ENCODE measurements around the gene PFKFB3. TPM values are rescaled to one million over a fixed set of nuclear protein-coding genes. Genes with fewer than 3 reads are reported as not detected.

Gene PFKFB3
- total RNA-seq, 1 donor from 2014 or later, result 14.1 TPM

DNA sequence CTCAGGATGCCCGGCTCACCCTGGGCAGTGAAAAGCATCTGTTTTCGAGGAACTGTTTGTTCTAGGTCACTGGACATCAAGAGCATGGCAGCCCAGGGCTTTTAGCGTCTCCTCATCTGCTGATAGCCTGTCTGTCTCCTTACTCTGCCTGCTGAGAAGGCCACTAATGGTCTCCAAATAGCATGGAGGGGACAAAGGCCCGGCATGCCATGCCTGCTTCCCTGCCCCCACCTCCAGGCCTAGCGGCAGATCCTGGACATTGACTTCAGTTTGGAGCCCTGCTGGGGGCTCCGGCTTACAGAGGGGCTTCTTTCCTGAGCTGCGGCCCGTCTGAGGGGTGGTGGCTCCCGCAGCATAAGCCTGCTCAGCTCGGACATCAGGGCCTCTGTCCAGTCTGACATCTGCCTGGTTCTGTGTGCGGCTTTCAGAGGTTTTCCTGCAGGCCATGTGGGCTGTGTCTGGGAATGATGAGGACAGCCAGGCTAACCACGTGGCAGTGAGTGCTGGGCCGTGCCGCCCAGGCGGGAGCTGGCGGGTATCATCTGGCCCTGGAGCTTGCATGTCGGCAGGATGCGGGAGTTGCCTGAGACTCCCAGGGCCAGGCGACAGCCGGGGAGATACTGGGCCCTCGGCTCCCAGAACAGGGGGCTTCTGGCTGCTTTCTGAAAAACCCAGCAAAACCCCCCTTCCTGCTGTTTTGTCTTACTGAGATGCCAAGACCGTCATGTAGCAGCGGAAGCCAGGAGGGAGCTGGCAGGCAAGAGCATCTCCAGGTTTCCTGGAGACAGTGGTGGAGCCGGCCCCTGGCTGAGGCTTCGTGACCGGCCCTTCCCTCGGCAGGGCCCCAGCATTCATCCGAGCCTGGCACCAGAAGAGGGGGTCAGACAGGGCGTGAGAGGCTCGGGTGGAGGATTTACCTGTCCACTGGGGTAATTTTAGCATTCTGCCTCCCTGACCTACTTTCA lies 9.2 kb downstream of the PFKFB3 start:
- peaks cover 23% of the 10 kb centered on the region for H3K4me1 ChIP-seq
- DNase-seq, result peak; percentile 61
- H3K36me3 ChIP-seq, result peaks cover 35% of the 10 kb centered on the region
- intact Hi-C loops (cut with micrococcal nuclease), result loop anchor here (10.0 kb wide), 1 partner anchor 193 kb away; no protein-coding TSS in a partner anchor
- H3K9me3 ChIP-seq (replicated peaks), result no peaks in the 10 kb centered on the region
- peak overlapping the region; percentile 17 for H3K4me3 ChIP-seq
- no peaks in the 10 kb centered on the region for H3K27me3 ChIP-seq (ENCODE audit: low read depth)
- TF ChIP-seq, protein P1, sequence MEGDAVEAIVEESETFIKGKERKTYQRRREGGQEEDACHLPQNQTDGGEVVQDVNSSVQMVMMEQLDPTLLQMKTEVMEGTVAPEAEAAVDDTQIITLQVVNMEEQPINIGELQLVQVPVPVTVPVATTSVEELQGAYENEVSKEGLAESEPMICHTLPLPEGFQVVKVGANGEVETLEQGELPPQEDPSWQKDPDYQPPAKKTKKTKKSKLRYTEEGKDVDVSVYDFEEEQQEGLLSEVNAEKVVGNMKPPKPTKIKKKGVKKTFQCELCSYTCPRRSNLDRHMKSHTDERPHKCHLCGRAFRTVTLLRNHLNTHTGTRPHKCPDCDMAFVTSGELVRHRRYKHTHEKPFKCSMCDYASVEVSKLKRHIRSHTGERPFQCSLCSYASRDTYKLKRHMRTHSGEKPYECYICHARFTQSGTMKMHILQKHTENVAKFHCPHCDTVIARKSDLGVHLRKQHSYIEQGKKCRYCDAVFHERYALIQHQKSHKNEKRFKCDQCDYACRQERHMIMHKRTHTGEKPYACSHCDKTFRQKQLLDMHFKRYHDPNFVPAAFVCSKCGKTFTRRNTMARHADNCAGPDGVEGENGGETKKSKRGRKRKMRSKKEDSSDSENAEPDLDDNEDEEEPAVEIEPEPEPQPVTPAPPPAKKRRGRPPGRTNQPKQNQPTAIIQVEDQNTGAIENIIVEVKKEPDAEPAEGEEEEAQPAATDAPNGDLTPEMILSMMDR (IDR thresholded peaks at IDR 0.05; ENCODE audit: borderline replicate concordance), result no peak
- H3K27ac ChIP-seq (replicated peaks), result peak overlapping the region; percentile 46

DNA sequence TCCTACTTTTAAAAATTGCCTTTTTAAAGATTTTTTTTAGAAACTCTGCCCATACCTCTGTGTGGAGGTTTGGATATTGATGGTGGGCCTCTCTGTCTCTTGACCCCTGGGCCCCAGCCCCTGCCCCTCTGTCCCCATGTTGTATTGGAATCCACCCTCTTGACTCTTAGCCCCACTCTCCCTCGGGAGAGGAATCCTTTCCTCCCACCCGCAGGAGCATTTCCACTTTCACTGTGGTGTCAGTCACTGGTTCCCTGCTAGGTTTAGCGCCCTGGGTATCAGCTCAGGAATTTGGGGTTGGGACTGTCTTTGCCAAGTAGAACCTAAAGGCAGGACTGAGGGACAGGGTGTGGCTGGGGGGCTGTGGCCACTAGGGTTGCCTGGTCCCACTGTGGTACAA lies 10.1 kb downstream of the PFKFB3 start:
- intact Hi-C loops (cut with micrococcal nuclease), result loop anchor here (10.0 kb wide), 1 partner anchor 192 kb away; no protein-coding TSS in a partner anchor

GRCh38 chr10:6213257-6213905 lies 10.6 kb downstream of the PFKFB3 start:
- DNase-seq, result no peak
- TF ChIP-seq, protein P1 (IDR thresholded peaks at IDR 0.05; ENCODE audit: borderline replicate concordance), result no peak
- intact Hi-C loops (cut with micrococcal nuclease), result loop anchor here (10.0 kb wide), 1 partner anchor 191 kb away; no protein-coding TSS in a partner anchor
- H3K27me3 ChIP-seq (ENCODE audit: low read depth), result no peaks in the 10 kb centered on the region
- no peak overlapping the region for H3K4me3 ChIP-seq
- no peak overlapping the region for H3K27ac ChIP-seq (replicated peaks)
- H3K9me3 ChIP-seq (replicated peaks), result no peaks in the 10 kb centered on the region
- H3K36me3 ChIP-seq, result peaks cover 50% of the 10 kb centered on the region
- peaks cover 23% of the 10 kb centered on the region for H3K4me1 ChIP-seq

More for the DNA sequence above, 10.1 kb downstream of the PFKFB3 start:
- no peak overlapping the region for H3K4me3 ChIP-seq
- no peaks in the 10 kb centered on the region for H3K27me3 ChIP-seq (ENCODE audit: low read depth)
- DNase-seq, result no peak
- H3K9me3 ChIP-seq (replicated peaks), result no peaks in the 10 kb centered on the region
- peaks cover 23% of the 10 kb centered on the region for H3K4me1 ChIP-seq
- H3K36me3 ChIP-seq, result peaks cover 44% of the 10 kb centered on the region
- TF ChIP-seq, protein P1 (IDR thresholded peaks at IDR 0.05; ENCODE audit: borderline replicate concordance), result no peak
- no peak overlapping the region for H3K27ac ChIP-seq (replicated peaks)

DNA sequence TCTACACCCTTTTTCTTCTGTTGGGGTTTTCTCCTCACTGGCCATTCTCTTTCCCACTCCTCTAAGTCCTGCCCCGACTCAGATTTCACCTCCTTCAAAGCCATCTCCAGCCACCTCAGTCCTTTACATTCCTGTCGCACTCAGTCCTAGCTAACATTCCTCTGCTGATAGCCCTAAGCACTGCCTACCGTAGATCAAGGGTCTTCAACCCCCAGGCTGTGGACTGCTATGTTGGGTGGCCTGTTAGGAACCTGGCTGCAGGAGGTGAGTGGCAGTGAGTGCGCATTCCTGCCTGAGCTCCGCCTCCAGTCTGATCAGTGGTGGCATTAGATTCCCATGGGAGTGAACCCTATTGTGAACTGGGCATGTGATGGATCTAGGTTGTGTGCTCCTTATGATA lies 11.2 kb downstream of the PFKFB3 start:
- Histone ChIP-seq H3K27ac (replicated peaks) (no peak overlapping the region), H3K4me3 (no peak overlapping the region), H3K27me3 (ENCODE audit: low read depth) (no peaks in the 10 kb centered on the region), H3K36me3 (peaks cover 55% of the 10 kb centered on the region), H3K4me1 (peaks cover 18% of the 10 kb centered on the region), H3K9me3 (replicated peaks) (no peaks in the 10 kb centered on the region)
- intact Hi-C loops (cut with micrococcal nuclease), result loop anchor here (10.0 kb wide), 1 partner anchor 191 kb away; no protein-coding TSS in a partner anchor
- TF ChIP-seq, protein P1 (IDR thresholded peaks at IDR 0.05; ENCODE audit: borderline replicate concordance), result no peak
- no peak for DNase-seq

DNA sequence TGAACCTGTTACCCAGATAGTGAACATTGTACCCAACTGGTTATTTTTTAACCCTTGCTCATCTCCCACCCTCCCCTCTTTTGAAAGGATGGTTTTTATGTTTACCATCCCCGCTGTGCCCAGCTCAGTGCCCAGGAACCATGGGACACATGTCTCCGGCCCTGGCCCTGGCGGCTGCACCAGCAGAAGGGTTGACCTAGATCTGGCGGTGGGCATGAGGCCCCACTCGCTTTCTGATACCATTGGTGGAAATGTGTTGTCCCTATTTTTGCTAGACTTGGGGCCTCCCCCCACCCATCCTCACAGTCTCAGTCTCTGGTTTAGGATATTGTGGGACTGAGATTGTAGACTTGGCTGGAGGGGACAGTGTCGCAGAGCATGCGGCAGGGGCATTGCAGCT lies 11.9 kb downstream of the PFKFB3 start:
- peaks cover 18% of the 10 kb centered on the region for H3K4me1 ChIP-seq
- H3K9me3 ChIP-seq (replicated peaks), result no peaks in the 10 kb centered on the region
- H3K4me3 ChIP-seq, result no peak overlapping the region
- H3K27me3 ChIP-seq (ENCODE audit: low read depth), result no peaks in the 10 kb centered on the region
- intact Hi-C loops (cut with micrococcal nuclease), result loop anchor here (10.0 kb wide), 1 partner anchor 190 kb away; no protein-coding TSS in a partner anchor
- peaks cover 62% of the 10 kb centered on the region for H3K36me3 ChIP-seq
- TF ChIP-seq, protein P1 (IDR thresholded peaks at IDR 0.05; ENCODE audit: borderline replicate concordance), result no peak
- H3K27ac ChIP-seq (replicated peaks), result no peak overlapping the region
- no peak for DNase-seq

Data from left ventricle myocardium inferior (tissue), 1 donor.